GM21526 (cell line): ENCODE measurements around the gene CTDSP1.

Source experiments
- ATAC-seq: cut with Tn5 transposase; IDR thresholded peaks from one replicate; pipeline ENCODE4 v1.9.1; 2021; ENCODE audit warnings: moderate library complexity; ENCODE audit not compliant: unreplicated experiment, low FRiP score

The CTDSP1 gene

DNA sequence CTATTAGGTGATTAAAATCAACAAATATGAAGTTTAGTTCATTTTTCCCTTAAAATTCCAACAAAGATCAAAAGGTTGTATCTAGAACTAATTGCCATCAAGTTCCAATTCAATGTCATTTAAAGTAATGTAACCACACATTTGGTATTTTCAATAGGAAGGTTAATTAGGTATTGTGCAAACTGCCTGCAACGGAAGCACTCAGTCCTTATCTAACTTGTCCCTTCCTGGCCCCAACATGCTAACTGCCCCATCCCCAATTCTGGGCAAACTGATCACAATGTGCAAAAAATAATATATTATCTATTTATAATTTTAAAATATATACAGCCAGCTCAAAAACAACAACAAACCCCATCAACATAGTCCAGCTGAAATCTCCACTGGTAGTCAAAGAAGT lies 52.4 kb downstream of the CTDSP1 start:
- ATAC-seq: no peak
